Measurements from ENCODE around the gene PSMB11. TPM values are rescaled to one million over a fixed set of nuclear protein-coding genes. Genes with fewer than 3 reads are reported as not detected.

PSMB11 gene
- total and polyA plus RNA-seq, 2 donors (not counting 3 experiments of a cell fraction or from before 2014, with no cell fraction given), result not detected

DNA sequence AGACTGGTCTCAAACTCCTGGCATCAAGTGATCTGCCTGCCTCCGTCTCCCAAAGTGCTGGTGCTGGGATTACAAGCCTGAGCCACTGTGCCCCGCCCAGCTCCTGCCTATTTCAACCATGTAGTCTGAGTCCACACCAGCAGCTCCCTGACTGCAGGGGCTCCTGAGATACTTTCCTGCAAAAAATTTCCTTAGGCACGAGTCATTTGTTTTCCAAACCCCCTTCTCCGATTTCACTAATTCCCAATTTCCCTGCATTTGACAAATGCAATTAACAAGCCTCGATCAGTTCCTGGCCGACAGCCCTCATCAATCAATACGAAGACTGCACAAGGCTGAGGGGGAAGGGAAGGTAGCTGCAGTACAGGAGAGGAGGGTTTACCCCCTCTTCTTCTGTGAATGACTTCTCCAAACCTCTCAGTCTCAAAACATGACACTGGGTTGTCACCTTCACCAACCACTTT lies 17.4 kb upstream of the PSMB11 start:
- no TSS peak for BruUV-seq (replicated peaks)
- Histone ChIP-seq H3K27ac (ENCODE audit: insufficient read depth, low read depth, low read length) (no peak overlapping the region), H3K79me2 (ENCODE audit: control insufficient read depth, insufficient read depth, low read length) (peaks cover 10% of the 10 kb centered on the region), H4K20me1 (replicated peaks; ENCODE audit: control insufficient read depth, extremely low read depth, insufficient read depth, low read length) (no peaks in the 10 kb centered on the region), H3K9me1 (replicated peaks; ENCODE audit: control insufficient read depth, extremely low read depth, insufficient read depth, low read length) (no peaks in the 10 kb centered on the region), H3K4me3 (replicated peaks in 1 of 3; ENCODE audit: insufficient read depth in 1 of 3, low read depth in 1 of 3, low read length in 3 of 3) (no peak overlapping the region), H2AFZ (ENCODE audit: low read depth, low read length) (no peak overlapping the region), H3K4me1 (ENCODE audit: control insufficient read depth, extremely low read depth, insufficient read depth, low read length) (peaks cover 4% of the 10 kb centered on the region), H3K9ac (replicated peaks; ENCODE audit: extremely low read depth, insufficient read depth, low read length) (no peak overlapping the region), H3K36me3 (ENCODE audit: control insufficient read depth in 2 of 2, extremely low read depth in 1 of 2, insufficient read depth in 2 of 2, low read length in 2 of 2) (peaks cover 8 to 12% of the 10 kb centered on the region in 2 experiments), H3K9me3 (replicated peaks; ENCODE audit: control insufficient read depth, insufficient read depth, low read length) (no peaks in the 10 kb centered on the region), H3K4me2 (ENCODE audit: insufficient read depth, low read length) (no peak overlapping the region), H3K27me3 (ENCODE audit: control insufficient read depth in 2 of 2, insufficient read depth in 2 of 2, low read length in 2 of 2) (no peaks in the 10 kb centered on the region)
- ChIA-PET CTCF (interaction anchor here (0.7 to 5.0 kb wide), 6 partner anchors 10 to 44 kb away, joined by 3 to 32 read pairs (median 6); partner anchors contain the start of genes AJUBA and CDH24), POLR2A (no interaction called here)
- no peak for DNase-seq (ENCODE audit: low read depth, low spot score)
- FAIRE-seq, result no peak
- dilution Hi-C loops (cut with MboI; ENCODE audit: extremely low pct_ligation_motif_present, low sequenced_read_pairs) (no loop called here), intact Hi-C loops (cut with micrococcal nuclease) (no loop called here)
- TF ChIP-seq JUN (IDR thresholded peaks at IDR 0.05; ENCODE audit: borderline replicate concordance, insufficient read depth, insufficient read length, low read depth) (no peak), POLR2A (IDR thresholded peaks at IDR 0.05; ENCODE audit: low read depth, low read length) (no peak), POLR2AphosphoS5 (IDR thresholded peaks at IDR 0.05; ENCODE audit: insufficient read depth, low read depth, low read length) (no peak), EZH2 (IDR thresholded peaks at IDR 0.05; ENCODE audit: borderline replicate concordance, low read depth, low read length, severe bottlenecking) (no peak), MYC (IDR thresholded peaks at IDR 0.05; ENCODE audit: low read depth, low read length) (no peak), FOS (IDR thresholded peaks at IDR 0.05; ENCODE audit: borderline replicate concordance, insufficient read depth, low read length) (no peak), GATA2 (IDR thresholded peaks at IDR 0.05; ENCODE audit: insufficient read depth, insufficient read length, low read depth, low read length) (no peak)
- TF ChIP-seq, protein P1, sequence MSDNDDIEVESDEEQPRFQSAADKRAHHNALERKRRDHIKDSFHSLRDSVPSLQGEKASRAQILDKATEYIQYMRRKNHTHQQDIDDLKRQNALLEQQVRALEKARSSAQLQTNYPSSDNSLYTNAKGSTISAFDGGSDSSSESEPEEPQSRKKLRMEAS (IDR thresholded peaks at IDR 0.05; ENCODE audit: insufficient read depth, insufficient read length), result no peak
- TF ChIP-seq, protein P2, sequence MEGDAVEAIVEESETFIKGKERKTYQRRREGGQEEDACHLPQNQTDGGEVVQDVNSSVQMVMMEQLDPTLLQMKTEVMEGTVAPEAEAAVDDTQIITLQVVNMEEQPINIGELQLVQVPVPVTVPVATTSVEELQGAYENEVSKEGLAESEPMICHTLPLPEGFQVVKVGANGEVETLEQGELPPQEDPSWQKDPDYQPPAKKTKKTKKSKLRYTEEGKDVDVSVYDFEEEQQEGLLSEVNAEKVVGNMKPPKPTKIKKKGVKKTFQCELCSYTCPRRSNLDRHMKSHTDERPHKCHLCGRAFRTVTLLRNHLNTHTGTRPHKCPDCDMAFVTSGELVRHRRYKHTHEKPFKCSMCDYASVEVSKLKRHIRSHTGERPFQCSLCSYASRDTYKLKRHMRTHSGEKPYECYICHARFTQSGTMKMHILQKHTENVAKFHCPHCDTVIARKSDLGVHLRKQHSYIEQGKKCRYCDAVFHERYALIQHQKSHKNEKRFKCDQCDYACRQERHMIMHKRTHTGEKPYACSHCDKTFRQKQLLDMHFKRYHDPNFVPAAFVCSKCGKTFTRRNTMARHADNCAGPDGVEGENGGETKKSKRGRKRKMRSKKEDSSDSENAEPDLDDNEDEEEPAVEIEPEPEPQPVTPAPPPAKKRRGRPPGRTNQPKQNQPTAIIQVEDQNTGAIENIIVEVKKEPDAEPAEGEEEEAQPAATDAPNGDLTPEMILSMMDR (IDR thresholded peaks at IDR 0.05; ENCODE audit: extremely low read depth in 1 of 2, insufficient read depth in 1 of 2, low read depth in 1 of 2, low read length in 2 of 2), result no peak
